Testis (tissue), 3 donors: ENCODE measurements around the gene TAS2R20. TPM values are rescaled to one million over a fixed set of nuclear protein-coding genes. Genes with fewer than 3 reads are reported as not detected.

Source experiments
- DNase-seq: peaks from one replicate; pipeline ENCODE4 v3.0.0-alpha.2; 2019
- H3K27ac ChIP-seq, 2 donors: fragments of 200-600 bp; sonication (generic); one replicate each; pipeline ENCODE4 v1.5.1; 2019
- H3K27me3 ChIP-seq: fragments of 200-600 bp; sonication (generic); one replicate; pipeline ENCODE4 v1.5.1; 2019
- H3K36me3 ChIP-seq: fragments of 200-600 bp; sonication (generic); one replicate; pipeline ENCODE4 v1.5.1; 2017; ENCODE audit warnings: low read depth; ENCODE audit errors: missing control alignments
- H3K4me1 ChIP-seq: fragments of 200-600 bp; sonication (generic); one replicate; pipeline ENCODE4 v1.5.1; 2019
- H3K4me3 ChIP-seq, 2 donors: fragments of 200-600 bp; sonication (generic); one replicate each; pipeline ENCODE4 v1.5.1; 2017 to 2019
- H3K9me3 ChIP-seq: fragments of 200-600 bp; sonication (generic); one replicate; pipeline ENCODE4 v1.5.1; 2017
- POLR2A ChIP-seq: fragments of 450-650 bp; IDR thresholded peaks from one replicate; pipeline ENCODE4 v1.6.1; 2017; ENCODE audit warnings: antibody characterized with exemption, mild to moderate bottlenecking, moderate library complexity
- WGBS, 2 donors: methylation state at CpG; one replicate each; pipeline ENCODE4 v1.1.5; 2018; 5-methylcytosine and 5-hydroxymethylcytosine counted together
- intact Hi-C: fragments of 100-400 bp; cut with DNase I; formaldehyde crosslinking; loops from one replicate; pipeline ENCODE4 v1.15.1; 2023; ENCODE audit warnings: low total_unique reads
- polyA plus RNA-seq: library from polyadenylated mRNA; stranded (reverse); fragments of 350-450 nt; fragmentation: Illumina TruSeq; extraction: RNeasy Lipid Tissue Mini Kit (QIAGEN cat#74804); gene quantifications from one replicate; pipeline ENCODE4 v1.2.3, GENCODE V29; 2014; ENCODE audit warnings: low read depth, low replicate concordance; ENCODE audit not compliant: insufficient read depth
- total RNA-seq, 2 donors: library from RNA; depleted of rRNA; stranded (reverse); fragments of >200 nt; gene quantifications; one replicate each; pipeline ENCODE4 v1.2.3, GENCODE V29; 2016
- TF ChIP-seq, protein P1 (sequence below), 3 experiments: fragments of 450-650 bp in 2 of 3; fragments of 200-600 bp in 1 of 3; sonication (generic) in 1 of 3; IDR thresholded peaks; one replicate each; pipeline ENCODE4 v1.5.1; 2016 to 2019; ENCODE audit warnings: antibody characterized with exemption in 3 of 3, mild to moderate bottlenecking in 2 of 3, moderate library complexity in 1 of 3

TAS2R20 gene
- total and polyA plus RNA-seq, 3 donors from 2014 or later, result 0.46 to 4.8 (median 2.2) TPM

DNA sequence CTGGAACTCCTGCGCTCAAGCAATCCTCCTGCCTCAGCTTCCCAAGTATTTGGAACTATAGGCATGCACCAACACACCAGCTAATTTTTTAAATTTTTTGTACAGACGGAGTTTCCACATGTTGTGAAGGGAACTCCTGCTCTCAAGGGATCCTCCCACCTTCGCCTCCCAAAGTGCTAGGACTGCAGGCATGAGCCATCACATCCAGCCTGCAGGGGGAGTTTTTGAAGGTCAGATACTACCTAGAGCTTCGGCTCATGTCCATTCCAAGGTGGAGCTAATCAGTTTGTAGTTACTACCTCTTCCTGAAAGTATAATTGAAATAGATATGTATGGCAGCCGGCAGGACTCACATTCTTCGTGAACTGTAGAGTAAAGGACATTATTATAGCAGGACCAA is 28.0 kb upstream of the TAS2R20 start:
- Histone ChIP-seq H3K4me3 (no peak overlapping the region), H3K36me3 (no peaks in the 10 kb centered on the region), H3K9me3 (no peaks in the 10 kb centered on the region), H3K27ac (no peak overlapping the region), H3K27me3 (no peaks in the 10 kb centered on the region), H3K4me1 (no peaks in the 10 kb centered on the region)
- TF ChIP-seq POLR2A, result no peak
- TF ChIP-seq, protein P1, sequence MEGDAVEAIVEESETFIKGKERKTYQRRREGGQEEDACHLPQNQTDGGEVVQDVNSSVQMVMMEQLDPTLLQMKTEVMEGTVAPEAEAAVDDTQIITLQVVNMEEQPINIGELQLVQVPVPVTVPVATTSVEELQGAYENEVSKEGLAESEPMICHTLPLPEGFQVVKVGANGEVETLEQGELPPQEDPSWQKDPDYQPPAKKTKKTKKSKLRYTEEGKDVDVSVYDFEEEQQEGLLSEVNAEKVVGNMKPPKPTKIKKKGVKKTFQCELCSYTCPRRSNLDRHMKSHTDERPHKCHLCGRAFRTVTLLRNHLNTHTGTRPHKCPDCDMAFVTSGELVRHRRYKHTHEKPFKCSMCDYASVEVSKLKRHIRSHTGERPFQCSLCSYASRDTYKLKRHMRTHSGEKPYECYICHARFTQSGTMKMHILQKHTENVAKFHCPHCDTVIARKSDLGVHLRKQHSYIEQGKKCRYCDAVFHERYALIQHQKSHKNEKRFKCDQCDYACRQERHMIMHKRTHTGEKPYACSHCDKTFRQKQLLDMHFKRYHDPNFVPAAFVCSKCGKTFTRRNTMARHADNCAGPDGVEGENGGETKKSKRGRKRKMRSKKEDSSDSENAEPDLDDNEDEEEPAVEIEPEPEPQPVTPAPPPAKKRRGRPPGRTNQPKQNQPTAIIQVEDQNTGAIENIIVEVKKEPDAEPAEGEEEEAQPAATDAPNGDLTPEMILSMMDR (IDR thresholded peaks at IDR 0.05), result no peak
- DNase-seq, result no peak
- WGBS, 2 donors, result 67 to 82% methylated on average over 6 of the region's 6 CpGs
- intact Hi-C loops, result no loop called here

DNA sequence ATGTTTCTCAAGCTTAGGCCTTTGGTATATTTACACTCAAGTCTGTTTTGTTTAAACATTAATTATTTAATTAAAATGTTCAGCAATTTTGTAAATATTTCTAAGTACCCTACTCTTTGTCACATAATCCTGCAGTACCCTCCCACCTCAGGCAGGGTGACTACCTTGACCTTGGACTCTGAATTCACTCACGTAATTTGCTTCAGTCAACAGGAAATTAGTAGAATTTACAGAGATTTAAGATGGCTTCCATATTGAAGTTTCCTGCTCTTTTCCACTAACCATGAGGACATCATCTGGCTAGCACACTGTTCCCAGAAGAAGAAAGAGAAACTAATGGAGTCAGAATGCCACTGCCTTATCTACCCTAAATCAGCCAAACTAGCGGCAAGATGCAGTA is 25.3 kb upstream of the TAS2R20 start:
- Histone ChIP-seq H3K4me3 (no peak overlapping the region), H3K36me3 (no peaks in the 10 kb centered on the region), H3K9me3 (no peaks in the 10 kb centered on the region), H3K4me1 (no peaks in the 10 kb centered on the region), H3K27ac (no peak overlapping the region), H3K27me3 (no peaks in the 10 kb centered on the region)
- no peak for DNase-seq
- WGBS, 2 donors, result 70 to 79% methylated on average over 2 of the region's 2 CpGs
- no peak for TF ChIP-seq POLR2A
- TF ChIP-seq, protein P1 (IDR thresholded peaks at IDR 0.05), result no peak
- intact Hi-C loops, result no loop called here

DNA sequence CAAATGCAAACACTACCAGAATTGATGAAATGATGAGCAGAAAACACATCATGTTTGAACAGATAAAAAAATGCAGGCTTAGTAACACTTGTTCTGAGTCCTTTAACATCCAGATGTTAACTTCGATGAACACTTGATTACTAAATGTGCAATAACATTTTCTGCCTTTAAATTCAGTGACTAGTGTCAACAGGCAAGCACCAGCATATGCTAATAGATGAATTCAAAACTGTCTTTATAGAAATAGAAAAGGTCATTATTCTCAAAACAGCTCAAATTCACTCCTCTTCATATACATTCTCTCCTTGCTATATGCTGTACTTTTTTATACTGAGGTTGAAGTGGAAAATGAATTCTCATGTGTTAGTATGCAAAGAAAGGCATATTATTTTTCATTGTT is 24.4 kb upstream of the TAS2R20 start, which contains the start of gene TAS2R19:
TSS of gene TAS2R19 (minus strand) at position 101 of the 400 bp plus-strand sequence. CDS start at position 52, 49 bp downstream.
- Histone ChIP-seq H3K27ac (no peak within 1 kb of the TSS), H3K4me3 (no peak within 1 kb of the TSS), H3K4me1 (no peaks in the 10 kb centered on the region), H3K27me3 (no peaks in the 10 kb centered on the region), H3K36me3 (no peaks in the 10 kb centered on the region), H3K9me3 (no peaks in the 10 kb centered on the region)
- TF ChIP-seq POLR2A, result no peak
- TF ChIP-seq, protein P1 (IDR thresholded peaks at IDR 0.05), result no peak
- intact Hi-C loops, result no loop called here
- 85 to 92% methylated on average over 1 of the region's 1 CpG for WGBS, 2 donors
- DNase-seq, result no peak

- Histone ChIP-seq H3K9me3 (no peaks in the 10 kb centered on the region), H3K27me3 (no peaks in the 10 kb centered on the region), H3K4me1 (no peaks in the 10 kb centered on the region), H3K36me3 (no peaks in the 10 kb centered on the region), H3K27ac (no peak overlapping the region), H3K4me3 (no peak overlapping the region)
- no peak for TF ChIP-seq POLR2A
- TF ChIP-seq, protein P1 (IDR thresholded peaks at IDR 0.05), result no peak
- intact Hi-C loops, result no loop called here
- DNase-seq, result no peak
- 95 to 98% methylated on average over 1 of the region's 1 CpG for WGBS, 2 donors
These were observed 18.8 kb upstream of the TAS2R20 start for GRCh38 chr12:11016937-11017336.

GRCh38 chr12:11015775-11016430 is 17.8 kb upstream of the TAS2R20 start:
- WGBS, 2 donors, result 84 to 86% methylated on average over 4 of the region's 4 CpGs
- no peaks in the 10 kb centered on the region for H3K9me3 ChIP-seq
- H3K36me3 ChIP-seq, result no peaks in the 10 kb centered on the region
- intact Hi-C loops, result no loop called here
- TF ChIP-seq, protein P1 (IDR thresholded peaks at IDR 0.05), result no peak
- TF ChIP-seq POLR2A, result no peak
- H3K27me3 ChIP-seq, result no peaks in the 10 kb centered on the region
- H3K4me3 ChIP-seq, result no peak overlapping the region
- DNase-seq, result no peak
- no peaks in the 10 kb centered on the region for H3K4me1 ChIP-seq
- H3K27ac ChIP-seq, result no peak overlapping the region
